Smooth muscle cell (in vitro differentiated cells): ENCODE data around the gene RTN4RL2. TPM values are rescaled to one million over a fixed set of nuclear protein-coding genes. Genes with fewer than 3 reads are reported as not detected.

Experiments
- DNase-seq: peaks from one replicate; lab custom pipeline; 2025; ENCODE audit not compliant: unreplicated experiment; lab: John Stamatoyannopoulos, UW
- H2AFZ ChIP-seq: fragments of 200-600 bp; sonication (generic); 2 replicates; pipeline ENCODE4 v1.6.0; 2016; ENCODE audit warnings: antibody characterized with exemption, low read depth, mild to moderate bottlenecking
- H3F3A ChIP-seq: fragments of 200-600 bp; sonication (generic); 2 replicates; pipeline ENCODE4 v1.6.0; 2017; ENCODE audit warnings: antibody characterized with exemption, low read depth
- H3K27ac ChIP-seq: fragments of 200-600 bp; sonication (generic); 2 replicates; pipeline ENCODE4 v1.5.1; 2016; ENCODE audit warnings: low read depth, mild to moderate bottlenecking
- H3K27me3 ChIP-seq: fragments of 200-600 bp; sonication (generic); 2 replicates; pipeline ENCODE4 v1.6.1; 2016; ENCODE audit warnings: low read depth, mild to moderate bottlenecking
- H3K36me3 ChIP-seq: fragments of 200-600 bp; sonication (generic); 2 replicates; pipeline ENCODE4 v1.5.1; 2016; ENCODE audit warnings: low read depth
- H3K4me1 ChIP-seq: fragments of 200-600 bp; sonication (generic); 2 replicates; pipeline ENCODE4 v1.5.1; 2016; ENCODE audit warnings: low read depth
- H3K4me2 ChIP-seq: fragments of 200-600 bp; sonication (generic); 2 replicates; pipeline ENCODE4 v1.6.0; 2016; ENCODE audit warnings: mild to moderate bottlenecking
- H3K4me3 ChIP-seq: fragments of 200-600 bp; sonication (generic); 2 replicates; pipeline ENCODE4 v1.5.1; 2016; ENCODE audit warnings: mild to moderate bottlenecking
- H3K79me2 ChIP-seq: fragments of 200-600 bp; sonication (generic); 2 replicates; pipeline ENCODE4 v1.6.0; 2016; ENCODE audit warnings: low read depth, mild to moderate bottlenecking
- H3K9ac ChIP-seq: fragments of 200-600 bp; sonication (generic); 2 replicates; pipeline ENCODE4 v1.6.0; 2016; ENCODE audit warnings: low read depth
- H3K9me3 ChIP-seq: fragments of 200-600 bp; sonication (generic); replicated peaks from 2 replicates; pipeline ENCODE4 v1.5.1; 2016; ENCODE audit warnings: low read depth
- H4K20me1 ChIP-seq: fragments of 200-600 bp; sonication (generic); 2 replicates; pipeline ENCODE4 v1.6.0; 2016; ENCODE audit warnings: low read depth
- WGBS: methylation state at CpG from one replicate; pipeline ENCODE4 v1.1.7; 2016; ENCODE audit warnings: low lambda C conversion rate; 5-methylcytosine and 5-hydroxymethylcytosine counted together
- polyA plus RNA-seq: library from polyadenylated mRNA; unstranded; fragments of >200 nt; fragmentation: Nextera tagmentation; extraction: Ambion mirVana; gene quantifications from 2 replicates; pipeline ENCODE4 v1.2.1, GENCODE V29; 2016
- total RNA-seq: library from RNA; depleted of rRNA; stranded (reverse); fragments of >200 nt; gene quantifications from 2 replicates; pipeline ENCODE4 v1.2.3, GENCODE V29; 2014
- TF ChIP-seq, protein P1 (sequence below): fragments of 200-600 bp; sonication (generic); IDR thresholded peaks from 2 replicates; pipeline ENCODE4 v1.5.1; 2017; ENCODE audit warnings: borderline replicate concordance, mild to moderate bottlenecking, antibody characterized with exemption; ENCODE audit not compliant: insufficient read depth, poor library complexity, severe bottlenecking

Gene RTN4RL2
- total and polyA plus RNA-seq, 2 experiments from 2014 or later: 0.34 TPM; not detected in 1

GRCh38 chr11:57493507-57494503 lies 33.5 kb downstream of the RTN4RL2 start:
- Histone ChIP-seq H3K4me1 (no peaks in the 10 kb centered on the region), H3K4me3 (no peak overlapping the region), H3F3A (no peaks in the 10 kb centered on the region), H3K9me3 (no peaks in the 10 kb centered on the region), H2AFZ (no peak overlapping the region), H3K36me3 (no peaks in the 10 kb centered on the region), H3K27me3 (no peaks in the 10 kb centered on the region), H3K79me2 (no peaks in the 10 kb centered on the region), H4K20me1 (no peaks in the 10 kb centered on the region), H3K9ac (no peak overlapping the region), H3K27ac (no peak overlapping the region), H3K4me2 (no peak overlapping the region)
- TF ChIP-seq, protein P1, sequence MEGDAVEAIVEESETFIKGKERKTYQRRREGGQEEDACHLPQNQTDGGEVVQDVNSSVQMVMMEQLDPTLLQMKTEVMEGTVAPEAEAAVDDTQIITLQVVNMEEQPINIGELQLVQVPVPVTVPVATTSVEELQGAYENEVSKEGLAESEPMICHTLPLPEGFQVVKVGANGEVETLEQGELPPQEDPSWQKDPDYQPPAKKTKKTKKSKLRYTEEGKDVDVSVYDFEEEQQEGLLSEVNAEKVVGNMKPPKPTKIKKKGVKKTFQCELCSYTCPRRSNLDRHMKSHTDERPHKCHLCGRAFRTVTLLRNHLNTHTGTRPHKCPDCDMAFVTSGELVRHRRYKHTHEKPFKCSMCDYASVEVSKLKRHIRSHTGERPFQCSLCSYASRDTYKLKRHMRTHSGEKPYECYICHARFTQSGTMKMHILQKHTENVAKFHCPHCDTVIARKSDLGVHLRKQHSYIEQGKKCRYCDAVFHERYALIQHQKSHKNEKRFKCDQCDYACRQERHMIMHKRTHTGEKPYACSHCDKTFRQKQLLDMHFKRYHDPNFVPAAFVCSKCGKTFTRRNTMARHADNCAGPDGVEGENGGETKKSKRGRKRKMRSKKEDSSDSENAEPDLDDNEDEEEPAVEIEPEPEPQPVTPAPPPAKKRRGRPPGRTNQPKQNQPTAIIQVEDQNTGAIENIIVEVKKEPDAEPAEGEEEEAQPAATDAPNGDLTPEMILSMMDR: peak; percentile 79
- 85% methylated on average over 15 of the region's 15 CpGs for WGBS
- DNase-seq: no peak

DNA sequence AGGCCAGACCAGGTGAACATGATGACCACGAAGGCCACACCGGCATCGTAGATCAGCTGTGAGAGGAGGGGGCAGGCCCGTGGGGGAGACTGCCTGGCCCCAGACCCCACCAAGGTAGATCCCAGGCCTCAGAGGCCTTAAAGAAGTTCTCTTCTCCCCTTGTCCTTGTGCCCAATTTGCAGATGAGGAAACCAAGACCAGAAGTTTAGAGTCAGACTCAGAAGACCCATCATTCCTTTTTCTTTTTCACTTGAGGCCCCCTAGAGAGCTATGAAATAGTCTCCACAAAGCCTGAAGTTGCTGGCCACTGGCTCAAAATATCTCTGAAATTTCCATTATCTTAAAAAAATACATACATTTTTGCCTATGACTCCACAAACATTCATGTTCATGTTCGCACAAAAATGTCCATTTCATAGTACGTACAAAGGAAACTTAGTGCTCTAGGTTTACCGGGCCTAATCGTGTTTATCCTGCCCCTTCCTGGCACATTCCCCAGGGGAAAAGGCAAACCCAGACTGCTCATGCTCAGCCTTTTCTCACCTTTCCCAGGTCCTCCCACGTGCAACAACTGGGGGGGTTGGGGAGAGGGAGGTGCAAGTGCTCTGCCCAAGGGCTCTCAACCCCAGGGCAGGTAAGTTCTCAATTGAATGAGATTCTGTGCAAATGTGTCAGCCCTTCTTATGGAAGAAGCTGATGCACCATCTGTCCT lies 35.9 kb downstream of the RTN4RL2 start:
- DNase-seq: no peak
- no peaks in the 10 kb centered on the region for H3K79me2 ChIP-seq
- TF ChIP-seq, protein P1: no peak
- H3K9me3 ChIP-seq: no peaks in the 10 kb centered on the region
- H2AFZ ChIP-seq: no peak overlapping the region
- peaks cover 3% of the 10 kb centered on the region for H3K4me1 ChIP-seq
- no peaks in the 10 kb centered on the region for H3F3A ChIP-seq
- H3K4me2 ChIP-seq: no peak overlapping the region
- H3K27ac ChIP-seq: no peak overlapping the region
- H3K36me3 ChIP-seq: no peaks in the 10 kb centered on the region
- H3K9ac ChIP-seq: no peak overlapping the region
- no peak overlapping the region for H3K4me3 ChIP-seq
- H4K20me1 ChIP-seq: no peaks in the 10 kb centered on the region
- H3K27me3 ChIP-seq: no peaks in the 10 kb centered on the region
- 86% methylated on average over 9 of the region's 9 CpGs for WGBS

GRCh38 chr11:57497303-57498247 lies 37.2 kb downstream of the RTN4RL2 start:
- WGBS: 96% methylated on average over 15 of the region's 15 CpGs
- H3K9me3 ChIP-seq: no peaks in the 10 kb centered on the region
- no peak overlapping the region for H3K27ac ChIP-seq
- no peak overlapping the region for H2AFZ ChIP-seq
- no peak overlapping the region for H3K4me2 ChIP-seq
- no peaks in the 10 kb centered on the region for H4K20me1 ChIP-seq
- peaks cover 3% of the 10 kb centered on the region for H3K4me1 ChIP-seq
- H3K4me3 ChIP-seq: no peak overlapping the region
- H3K36me3 ChIP-seq: no peaks in the 10 kb centered on the region
- no peaks in the 10 kb centered on the region for H3K79me2 ChIP-seq
- no peaks in the 10 kb centered on the region for H3F3A ChIP-seq
- no peaks in the 10 kb centered on the region for H3K27me3 ChIP-seq
- TF ChIP-seq, protein P1: no peak
- no peak overlapping the region for H3K9ac ChIP-seq
- no peak for DNase-seq
